H9 (cell line): ENCODE results near the gene RNF13. TPM values are rescaled to one million over a fixed set of nuclear protein-coding genes. Genes with fewer than 3 reads are reported as not detected.

Experiments
- DNase-seq: peaks from one replicate; pipeline ENCODE4 v3.0.0-alpha.2; 2017
- H2AFZ ChIP-seq: one replicate; pipeline ENCODE4 v1.6.1; 2013; ENCODE audit warnings: mild to moderate bottlenecking, low read length, control low read depth, moderate library complexity
- H2AK5ac ChIP-seq: 2 replicates; pipeline ENCODE4 v1.6.1; 2013; ENCODE audit warnings: low read length, control low read depth, mixed read lengths; ENCODE audit not compliant: insufficient read length
- H2BK120ac ChIP-seq: one replicate; pipeline ENCODE4 v1.6.1; 2013; ENCODE audit warnings: low read depth, mild to moderate bottlenecking, low read length, control low read depth, inconsistent platforms; ENCODE audit not compliant: poor library complexity, severe bottlenecking
- H2BK12ac ChIP-seq: 2 replicates; pipeline ENCODE4 v1.6.1; 2013; ENCODE audit warnings: low read length, control low read depth, mixed read lengths, low read depth; ENCODE audit not compliant: insufficient read length
- H2BK15ac ChIP-seq: 2 replicates; pipeline ENCODE4 v1.6.1; 2013; ENCODE audit warnings: low read depth, low read length, control low read depth
- H2BK20ac ChIP-seq: one replicate; pipeline ENCODE4 v1.6.1; 2013; ENCODE audit warnings: low read depth, mild to moderate bottlenecking, low read length, control low read depth, inconsistent platforms; ENCODE audit not compliant: poor library complexity, severe bottlenecking
- H2BK5ac ChIP-seq: 2 replicates; pipeline ENCODE4 v1.6.1; 2013; ENCODE audit warnings: low read length, control low read depth, mixed read lengths; ENCODE audit not compliant: insufficient read length
- H3K14ac ChIP-seq: 2 replicates; pipeline ENCODE4 v1.6.1; 2013; ENCODE audit warnings: low read length, control low read depth; ENCODE audit not compliant: insufficient read depth
- H3K18ac ChIP-seq: 2 replicates; pipeline ENCODE4 v1.6.1; 2013; ENCODE audit warnings: low read depth, mild to moderate bottlenecking, mixed read lengths, low read length, control low read depth; ENCODE audit not compliant: insufficient read length
- H3K23ac ChIP-seq: 2 replicates; pipeline ENCODE4 v1.6.1; 2013; ENCODE audit warnings: low read length, control low read depth, mixed read lengths, low read depth; ENCODE audit not compliant: insufficient read length
- H3K23me2 ChIP-seq: 2 replicates; pipeline ENCODE4 v1.6.1; 2013; ENCODE audit warnings: low read depth, mild to moderate bottlenecking, mixed read lengths, low read length, control low read depth; ENCODE audit not compliant: insufficient read length, poor library complexity, severe bottlenecking
- H3K27ac ChIP-seq: 2 replicates; pipeline ENCODE4 v1.5.1; 2013; ENCODE audit warnings: low read length, control low read depth, mixed read lengths, low read depth; ENCODE audit not compliant: insufficient read length
- H3K27me3 ChIP-seq: 2 replicates; pipeline ENCODE4 v1.6.1; 2013; ENCODE audit warnings: low read length, control low read depth, inconsistent platforms; ENCODE audit not compliant: insufficient read depth
- H3K4ac ChIP-seq: 2 replicates; pipeline ENCODE4 v1.6.1; 2013; ENCODE audit warnings: low read depth, mild to moderate bottlenecking, control low read depth, inconsistent platforms, low read length, moderate library complexity
- H3K4me1 ChIP-seq: 2 replicates; pipeline ENCODE4 v1.6.1; 2013; ENCODE audit warnings: low read length, control low read depth, inconsistent platforms; ENCODE audit not compliant: insufficient read depth
- H3K4me2 ChIP-seq: 2 replicates; pipeline ENCODE4 v1.6.1; 2013; ENCODE audit warnings: low read length, control low read depth, mixed read lengths; ENCODE audit not compliant: insufficient read length, insufficient read depth
- H3K56ac ChIP-seq: 2 replicates; pipeline ENCODE4 v1.6.1; 2013; ENCODE audit warnings: low read depth, mild to moderate bottlenecking, mixed read lengths, low read length, control low read depth; ENCODE audit not compliant: insufficient read length
- H3K79me1 ChIP-seq: 2 replicates; pipeline ENCODE4 v1.6.1; 2013; ENCODE audit warnings: low read depth, mild to moderate bottlenecking, moderate library complexity, low read length, control low read depth, inconsistent platforms; ENCODE audit not compliant: insufficient read depth, poor library complexity, severe bottlenecking
- H3K79me2 ChIP-seq: 2 replicates; pipeline ENCODE4 v1.6.1; 2013; ENCODE audit warnings: low read length, control low read depth, inconsistent platforms; ENCODE audit not compliant: insufficient read depth
- H3K9ac ChIP-seq: 2 replicates; pipeline ENCODE4 v1.6.1; 2013; ENCODE audit warnings: low read length, control low read depth, mixed read lengths; ENCODE audit not compliant: insufficient read length; ENCODE audit errors: extremely low read depth
- H3K9me3 ChIP-seq: one replicate; pipeline ENCODE4 v1.6.1; 2013; ENCODE audit warnings: low read depth, low read length, inconsistent platforms; ENCODE audit not compliant: control insufficient read depth
- H3T11ph ChIP-seq: one replicate; pipeline ENCODE4 v1.6.1; 2013; ENCODE audit warnings: mild to moderate bottlenecking, low read length, control low read depth, inconsistent platforms
- H4K20me1 ChIP-seq: one replicate; pipeline ENCODE4 v1.6.1; 2013; ENCODE audit not compliant: control insufficient read depth, insufficient read length, insufficient read depth
- H4K5ac ChIP-seq: 2 replicates; pipeline ENCODE4 v1.6.1; 2013; ENCODE audit warnings: low read depth, mild to moderate bottlenecking, mixed read lengths, low read length, control low read depth; ENCODE audit not compliant: insufficient read length
- H4K8ac ChIP-seq: replicated peaks from 2 replicates; pipeline ENCODE4 v1.6.1; 2013; ENCODE audit warnings: low read length, control low read depth, mixed read lengths, low read depth; ENCODE audit not compliant: insufficient read length
- H4K91ac ChIP-seq: 2 replicates; pipeline ENCODE4 v1.6.1; 2013; ENCODE audit warnings: low read depth, mild to moderate bottlenecking, moderate library complexity, mixed read lengths, low read length, control low read depth; ENCODE audit not compliant: insufficient read length
- H3K27ac Mint-ChIP-seq, 3 experiments: 2 replicates in 2 of 3; 3 replicates in 1 of 3; pipeline ENCODE4 v1.8.0; 2020 to 2021; ENCODE audit warnings: mixed read lengths in 3 of 3, mild to moderate bottlenecking in 1 of 3, moderate library complexity in 1 of 3
- H3K27me3 Mint-ChIP-seq: 2 replicates; pipeline ENCODE4 v1.8.0; 2021; ENCODE audit warnings: low read depth, mild to moderate bottlenecking, moderate library complexity, mixed read lengths
- H3K36me3 Mint-ChIP-seq, 3 experiments: 2 replicates in 2 of 3; 3 replicates in 1 of 3; pipeline ENCODE4 v1.8.0; 2020 to 2021; ENCODE audit warnings: low read depth in 3 of 3, mixed read lengths in 3 of 3; ENCODE audit not compliant: insufficient read depth in 1 of 3
- H3K4me1 Mint-ChIP-seq, 2 experiments: 2 replicates each; pipeline ENCODE4 v1.8.0; 2020; ENCODE audit warnings: mixed read lengths in 2 of 2
- H3K4me3 Mint-ChIP-seq, 2 experiments: 2 replicates in 1 of 2; 3 replicates in 1 of 2; pipeline ENCODE4 v1.8.0; 2020 to 2021; ENCODE audit warnings: mild to moderate bottlenecking in 2 of 2, mixed read lengths in 2 of 2, moderate library complexity in 1 of 2
- H3K9me3 Mint-ChIP-seq, 2 experiments: 2 replicates in 1 of 2; 3 replicates in 1 of 2; pipeline ENCODE4 v1.8.0; 2020; ENCODE audit warnings: mild to moderate bottlenecking in 2 of 2, mixed read lengths in 2 of 2, moderate library complexity in 1 of 2
- total RNA-seq: library from RNA; stranded (reverse); gene quantifications from 2 replicates; pipeline ENCODE4 v1.2.1, GENCODE V29; 2021
- TF ChIP-seq, protein P1 (sequence below): fragments of 200-600 bp; sonication (generic); conservative IDR thresholded peaks from 3 replicates; pipeline ENCODE4 v1.8.0; 2021; ENCODE audit warnings: antibody characterized with exemption, mild to moderate bottlenecking

Gene RNF13
- total RNA-seq, 1 experiment from 2014 or later: 23.4 TPM

- no peak for DNase-seq
- H3T11ph ChIP-seq: no peak overlapping the region
- H3K27me3 ChIP-seq: no peaks in the 10 kb centered on the region
- no peak overlapping the region for H3K4ac ChIP-seq
- Mint-ChIP-seq H3K36me3 (peaks cover 29 to 45% (median 33%) of the 10 kb centered on the region in 3 experiments), H3K4me1 (no peaks in the 10 kb centered on the region), H3K4me3 (no peak overlapping the region), H3K9me3 (peaks cover 21 to 32% of the 10 kb centered on the region in 2 experiments; a peak in 4 of 5 replicates), H3K27ac (no peak overlapping the region), H3K27me3 (no peaks in the 10 kb centered on the region)
- no peak overlapping the region for H3K27ac ChIP-seq
- no peak overlapping the region for H3K4me2 ChIP-seq
- no peaks in the 10 kb centered on the region for H3K79me1 ChIP-seq
- H3K9me3 ChIP-seq: peaks cover 9% of the 10 kb centered on the region
- no peak overlapping the region for H3K23ac ChIP-seq
- H3K14ac ChIP-seq: no peak overlapping the region
- H2AFZ ChIP-seq: no peak overlapping the region
- no peak overlapping the region for H2BK5ac ChIP-seq
- no peak overlapping the region for H4K5ac ChIP-seq
- no peak overlapping the region for H3K9ac ChIP-seq
- TF ChIP-seq, protein P1, sequence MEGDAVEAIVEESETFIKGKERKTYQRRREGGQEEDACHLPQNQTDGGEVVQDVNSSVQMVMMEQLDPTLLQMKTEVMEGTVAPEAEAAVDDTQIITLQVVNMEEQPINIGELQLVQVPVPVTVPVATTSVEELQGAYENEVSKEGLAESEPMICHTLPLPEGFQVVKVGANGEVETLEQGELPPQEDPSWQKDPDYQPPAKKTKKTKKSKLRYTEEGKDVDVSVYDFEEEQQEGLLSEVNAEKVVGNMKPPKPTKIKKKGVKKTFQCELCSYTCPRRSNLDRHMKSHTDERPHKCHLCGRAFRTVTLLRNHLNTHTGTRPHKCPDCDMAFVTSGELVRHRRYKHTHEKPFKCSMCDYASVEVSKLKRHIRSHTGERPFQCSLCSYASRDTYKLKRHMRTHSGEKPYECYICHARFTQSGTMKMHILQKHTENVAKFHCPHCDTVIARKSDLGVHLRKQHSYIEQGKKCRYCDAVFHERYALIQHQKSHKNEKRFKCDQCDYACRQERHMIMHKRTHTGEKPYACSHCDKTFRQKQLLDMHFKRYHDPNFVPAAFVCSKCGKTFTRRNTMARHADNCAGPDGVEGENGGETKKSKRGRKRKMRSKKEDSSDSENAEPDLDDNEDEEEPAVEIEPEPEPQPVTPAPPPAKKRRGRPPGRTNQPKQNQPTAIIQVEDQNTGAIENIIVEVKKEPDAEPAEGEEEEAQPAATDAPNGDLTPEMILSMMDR: no peak
- H4K8ac ChIP-seq: no peak overlapping the region
- H4K20me1 ChIP-seq: no peaks in the 10 kb centered on the region
- H2BK12ac ChIP-seq: no peak overlapping the region
- no peak overlapping the region for H3K18ac ChIP-seq
- H3K4me1 ChIP-seq: no peaks in the 10 kb centered on the region
- no peak overlapping the region for H2BK20ac ChIP-seq
- no peaks in the 10 kb centered on the region for H3K79me2 ChIP-seq
- no peak overlapping the region for H2BK120ac ChIP-seq
- H2BK15ac ChIP-seq: no peak overlapping the region
- H3K23me2 ChIP-seq: no peaks in the 10 kb centered on the region
- no peak overlapping the region for H2AK5ac ChIP-seq
- H4K91ac ChIP-seq: no peak overlapping the region
- H3K56ac ChIP-seq: no peak overlapping the region
These were observed 120.8 kb downstream of the RNF13 start for GRCh38 chr3:149933858-149934257.
